IMR-90 (cell line): ENCODE measurements around the gene TGM6. TPM values are rescaled to one million over a fixed set of nuclear protein-coding genes. Genes with fewer than 3 reads are reported as not detected.

Experiments
- ATAC-seq: fragments of 200-7000 bp; cut with Tn5 transposase; 2 replicates; pipeline ENCODE4 v1.9.1; 2020; ENCODE audit warnings: low read depth, mild to moderate bottlenecking, moderate library complexity
- BruUV-seq: library from RNA; stranded (reverse); fragments of 400-500 nt; replicated peaks from 2 replicates; lab custom pipeline; 2021; lab: Mats Ljungman, UMichigan
- CTCF ChIA-PET: fragments of 300-600 bp; formaldehyde crosslinking; extraction: SDS; loops from one replicate; lab custom pipeline; 2021; ENCODE audit warnings: antibody characterized with exemption; lab: Yijun Ruan, JAX
- POLR2A ChIA-PET: fragments of 300-600 bp; sonication (Branson Sonifier 250); formaldehyde crosslinking; loops from one replicate; lab custom pipeline; 2022; ENCODE audit warnings: antibody characterized with exemption; ENCODE audit not compliant: unreplicated experiment; lab: Charles Lee
- DNase-seq: peaks from one replicate; pipeline ENCODE4 v3.0.0; 2013
- H2AFZ ChIP-seq: replicated peaks from 2 replicates; pipeline ENCODE3; 2013; ENCODE audit warnings: low read length, mild to moderate bottlenecking; ENCODE audit not compliant: poor library complexity
- H2AK5ac ChIP-seq: 2 replicates; pipeline ENCODE4 v1.6.1; 2013; ENCODE audit warnings: low read depth, low read length, inconsistent platforms
- H2AK9ac ChIP-seq: replicated peaks from 2 replicates; pipeline ENCODE3; 2013; ENCODE audit warnings: mild to moderate bottlenecking, low read depth, low read length, moderate library complexity; ENCODE audit not compliant: poor library complexity
- H2BK120ac ChIP-seq: 2 replicates; pipeline ENCODE4 v1.6.1; 2013; ENCODE audit warnings: low read depth, low read length, inconsistent platforms
- H2BK15ac ChIP-seq: 3 replicates; pipeline ENCODE4 v1.6.1; 2013; ENCODE audit warnings: low read depth, low read length, inconsistent platforms
- H2BK20ac ChIP-seq: 2 replicates; pipeline ENCODE4 v1.6.1; 2013; ENCODE audit warnings: low read depth, mild to moderate bottlenecking, inconsistent platforms, low read length, moderate library complexity
- H2BK5ac ChIP-seq: 2 replicates; pipeline ENCODE4 v1.6.1; 2013; ENCODE audit warnings: mild to moderate bottlenecking, low read depth, low read length, inconsistent platforms; ENCODE audit not compliant: poor library complexity, severe bottlenecking
- H3K14ac ChIP-seq: replicated peaks from 2 replicates; pipeline ENCODE4 v1.6.1; 2013; ENCODE audit warnings: low read depth, low read length, inconsistent platforms
- H3K18ac ChIP-seq: 2 replicates; pipeline ENCODE4 v1.6.1; 2013; ENCODE audit warnings: low read depth, low read length, control low read depth
- H3K23ac ChIP-seq: 2 replicates; pipeline ENCODE4 v1.6.1; 2013; ENCODE audit warnings: low read depth, low read length, inconsistent platforms
- H3K27ac ChIP-seq: 2 replicates; pipeline ENCODE4 v1.5.1; 2013; ENCODE audit warnings: mild to moderate bottlenecking, control low read depth, low read length; ENCODE audit not compliant: insufficient read depth
- H3K27me3 ChIP-seq: 2 replicates; pipeline ENCODE4 v1.6.1; 2013; ENCODE audit warnings: low read length; ENCODE audit not compliant: control insufficient read depth, insufficient read depth
- H3K36me3 ChIP-seq: 2 replicates; pipeline ENCODE4 v1.6.1; 2013; ENCODE audit warnings: low read length, mixed read lengths; ENCODE audit not compliant: control insufficient read depth, insufficient read depth
- H3K4ac ChIP-seq: 2 replicates; pipeline ENCODE4 v1.6.1; 2013; ENCODE audit warnings: low read depth, low read length, inconsistent platforms
- H3K4me1 ChIP-seq: 2 replicates; pipeline ENCODE4 v1.6.1; 2013; ENCODE audit warnings: low read length, mixed read lengths; ENCODE audit not compliant: control insufficient read depth, insufficient read depth
- H3K4me2 ChIP-seq: 2 replicates; pipeline ENCODE4 v1.6.1; 2013; ENCODE audit warnings: low read depth, mild to moderate bottlenecking, control low read depth, low read length, moderate library complexity
- H3K4me3 ChIP-seq: 2 replicates; pipeline ENCODE4 v1.5.1; 2013; ENCODE audit warnings: low read depth, mild to moderate bottlenecking, control low read depth, low read length, moderate library complexity; ENCODE audit not compliant: insufficient read depth
- H3K56ac ChIP-seq: 2 replicates; pipeline ENCODE4 v1.6.1; 2013; ENCODE audit warnings: low read length, inconsistent platforms; ENCODE audit not compliant: insufficient read depth; ENCODE audit errors: extremely low read depth
- H3K79me1 ChIP-seq, 2 experiments: 2 replicates each; pipeline ENCODE4 v1.6.1; 2013; ENCODE audit warnings: low read length in 2 of 2, inconsistent platforms in 1 of 2, low read depth in 1 of 2
- H3K9ac ChIP-seq: 2 replicates; pipeline ENCODE4 v1.6.1; 2013; ENCODE audit warnings: low read depth, low read length, control low read depth
- H3K9me1 ChIP-seq: 2 replicates; pipeline ENCODE4 v1.6.1; 2013; ENCODE audit warnings: low read length, inconsistent platforms; ENCODE audit not compliant: insufficient read depth
- H3K9me3 ChIP-seq: 2 replicates; pipeline ENCODE4 v1.6.1; 2013; ENCODE audit warnings: low read length; ENCODE audit not compliant: control insufficient read depth, insufficient read depth
- H4K20me1 ChIP-seq: 2 replicates; pipeline ENCODE4 v1.6.1; 2013; ENCODE audit warnings: low read length, inconsistent platforms; ENCODE audit not compliant: insufficient read depth
- H4K5ac ChIP-seq: 2 replicates; pipeline ENCODE4 v1.6.1; 2013; ENCODE audit warnings: mild to moderate bottlenecking, low read depth, low read length, control low read depth
- H4K8ac ChIP-seq, 2 experiments: 2 replicates each; pipeline ENCODE4 v1.6.1; 2013; ENCODE audit warnings: low read depth in 2 of 2, low read length in 2 of 2, control low read depth in 1 of 2, inconsistent platforms in 1 of 2
- H4K91ac ChIP-seq: 2 replicates; pipeline ENCODE4 v1.6.1; 2013; ENCODE audit warnings: low read depth, low read length, inconsistent platforms; ENCODE audit not compliant: insufficient read depth
- BHLHE40 ChIP-seq: fragments of 150-350 bp; IDR thresholded peaks from 2 replicates; pipeline ENCODE4 v1.6.1; 2016; ENCODE audit warnings: mild to moderate bottlenecking, low read depth, low read length
- WGBS, 2 experiments: methylation state at CpG; one replicate each; pipeline versions ENCODE4 v1.1.5 to v1.1.7; 2013; ENCODE audit warnings: missing lambda C conversion rate in 2 of 2; ENCODE audit not compliant: insufficient read length in 1 of 2; ENCODE audit errors: extremely low coverage in 2 of 2; 5-methylcytosine and 5-hydroxymethylcytosine counted together
- dilution Hi-C: fragments of 300-500 bp; cut with HindIII; formaldehyde crosslinking; loops from one replicate; pipeline ENCODE4 v1.14.3; 2018; ENCODE audit warnings: low sequenced_read_pairs; ENCODE audit not compliant: unreplicated experiment
- in situ Hi-C: fragments of 300-500 bp; cut with MboI; formaldehyde crosslinking; loops from 3 replicates; pipeline ENCODE4 v1.14.3; 2019; ENCODE audit warnings: low sequenced_read_pairs, inconsistent platforms, mixed read lengths
- intact Hi-C: fragments of 100-400 bp; cut with micrococcal nuclease; formaldehyde crosslinking; loops from 2 replicates; pipeline ENCODE4 v1.10.0; 2022
- polyA plus RNA-seq, 3 experiments: library from polyadenylated mRNA; depleted of rRNA; stranded (reverse); fragments of >200 nt; gene quantifications; 2 replicates each; pipeline ENCODE4 v1.2.3, GENCODE V29; 2012; ENCODE audit warnings: low replicate concordance in 1 of 3
- total RNA-seq: library from RNA; depleted of rRNA; stranded (reverse); fragments of >200 nt; gene quantifications from 2 replicates; pipeline ENCODE4 v1.2.3, GENCODE V29; 2012
- TF ChIP-seq, protein P1 (sequence below): fragments of 150-350 bp; IDR thresholded peaks from 2 replicates; pipeline ENCODE4 v1.6.1; 2016; ENCODE audit warnings: low read depth, mild to moderate bottlenecking, low read length, moderate library complexity, borderline replicate concordance

Gene TGM6
- total and polyA plus RNA-seq, 2 of the 4 experiments (the other 2 are of a cell fraction) = not detected

DNA sequence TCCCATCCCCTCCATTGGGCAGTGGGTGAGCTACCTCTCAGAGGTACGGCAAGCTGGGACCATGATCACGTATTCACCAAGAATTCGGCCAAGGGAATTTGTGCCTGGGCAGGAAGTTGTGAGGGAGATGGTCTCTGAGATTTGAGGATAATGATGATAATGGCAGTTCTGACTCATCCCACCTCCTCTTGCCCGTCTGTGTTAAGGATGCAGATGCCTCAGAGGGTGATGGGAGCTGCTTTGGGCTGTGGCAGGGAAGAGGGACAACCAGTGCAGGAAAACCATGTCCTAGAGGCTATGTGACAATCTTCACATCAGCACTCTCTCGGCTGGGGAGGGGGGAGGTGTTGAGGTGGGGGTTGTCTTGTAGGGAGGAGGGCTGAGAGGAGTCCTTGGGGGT is 4.3 kb downstream of the TGM6 start:
- no peak overlapping the region for H2BK15ac ChIP-seq
- H3K27ac ChIP-seq = no peak overlapping the region
- no peak overlapping the region for H4K91ac ChIP-seq
- no peak overlapping the region for H3K4me3 ChIP-seq
- no peak overlapping the region for H3K4ac ChIP-seq
- dilution Hi-C loops = no loop called here
- no peak overlapping the region for H2AK5ac ChIP-seq
- H4K20me1 ChIP-seq = no peaks in the 10 kb centered on the region
- no peak overlapping the region for H2AFZ ChIP-seq
- no peaks in the 10 kb centered on the region for H3K36me3 ChIP-seq
- BruUV-seq = no TSS peak
- H3K14ac ChIP-seq = no peak overlapping the region
- no peaks in the 10 kb centered on the region for H3K27me3 ChIP-seq
- intact Hi-C loops = no loop called here
- H2BK5ac ChIP-seq = no peak overlapping the region
- no peak for ATAC-seq
- ChIA-PET CTCF (no interaction called here), POLR2A (no interaction called here)
- no peaks in the 10 kb centered on the region for H3K4me1 ChIP-seq
- no peaks in the 10 kb centered on the region for H3K9me1 ChIP-seq
- H2BK120ac ChIP-seq = no peak overlapping the region
- no peak for DNase-seq
- no peak overlapping the region for H3K23ac ChIP-seq
- H3K4me2 ChIP-seq = no peak overlapping the region
- no peak overlapping the region for H4K8ac ChIP-seq
- peaks cover 2% of the 10 kb centered on the region for H3K9me3 ChIP-seq
- H4K5ac ChIP-seq = no peak overlapping the region
- H2AK9ac ChIP-seq = no peak overlapping the region
- in situ Hi-C loops = no loop called here
- no peaks in the 10 kb centered on the region for H3K79me1 ChIP-seq
- TF ChIP-seq BHLHE40 = no peak
- TF ChIP-seq, protein P1, sequence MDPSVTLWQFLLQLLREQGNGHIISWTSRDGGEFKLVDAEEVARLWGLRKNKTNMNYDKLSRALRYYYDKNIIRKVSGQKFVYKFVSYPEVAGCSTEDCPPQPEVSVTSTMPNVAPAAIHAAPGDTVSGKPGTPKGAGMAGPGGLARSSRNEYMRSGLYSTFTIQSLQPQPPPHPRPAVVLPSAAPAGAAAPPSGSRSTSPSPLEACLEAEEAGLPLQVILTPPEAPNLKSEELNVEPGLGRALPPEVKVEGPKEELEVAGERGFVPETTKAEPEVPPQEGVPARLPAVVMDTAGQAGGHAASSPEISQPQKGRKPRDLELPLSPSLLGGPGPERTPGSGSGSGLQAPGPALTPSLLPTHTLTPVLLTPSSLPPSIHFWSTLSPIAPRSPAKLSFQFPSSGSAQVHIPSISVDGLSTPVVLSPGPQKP = no peak
- H3K18ac ChIP-seq = no peak overlapping the region
- H3K9ac ChIP-seq = no peak overlapping the region
- no peak overlapping the region for H3K56ac ChIP-seq
- H2BK20ac ChIP-seq = no peak overlapping the region
- WGBS, 2 experiments = no CpG with 5 or more reads among the region's 5 CpGs
